ENCODE measurements around the gene KIAA0753.
"Not testable (repeated sequence)": the region's sequence is repeated elsewhere in the genome, so short reads cannot be mapped to it uniquely, and the experiment has no call there.

Gene KIAA0753

GRCh38 chr17:6669479-6670212, 29.1 kb upstream of the KIAA0753 start:
- DNase-seq (ENCODE audit: low read depth, low spot score): peak; percentile 96
- peak overlapping the region; percentile 96 for H3K27ac ChIP-seq

GRCh38 chr17:6668727-6669425, 28.4 kb upstream of the KIAA0753 start:
- DNase-seq (ENCODE audit: low read depth, low spot score): peak; percentile 39
- peak overlapping the region; percentile 96 for H3K27ac ChIP-seq

GRCh38 chr17:6668219-6668618, 27.7 kb upstream of the KIAA0753 start:
- H3K27ac ChIP-seq: peak overlapping the region; percentile 96

GRCh38 chr17:6667516-6667915, 27.0 kb upstream of the KIAA0753 start:
- H3K27ac ChIP-seq: peak overlapping the region; percentile 66
- no peak for DNase-seq (ENCODE audit: low read depth, low spot score)

More at GRCh38 chr17:6668219-6668618, 27.7 kb upstream of the KIAA0753 start:
- DNase-seq (ENCODE audit: low read depth, low spot score): no peak

GRCh38 chr17:6666557-6666956, 26.0 kb upstream of the KIAA0753 start:
- no peak for DNase-seq (ENCODE audit: low read depth, low spot score)
- peak overlapping the region; percentile 66 for H3K27ac ChIP-seq

- no peak for DNase-seq (ENCODE audit: low read depth, low spot score)
- peak overlapping the region; percentile 66 for H3K27ac ChIP-seq
These were observed 25.6 kb upstream of the KIAA0753 start for GRCh38 chr17:6666077-6666521.

GRCh38 chr17:6663200-6663599, 22.7 kb upstream of the KIAA0753 start:
- H3K27ac ChIP-seq; DNase-seq (ENCODE audit: low read depth, low spot score): not testable (repeated sequence)

GRCh38 chr17:6661464-6661848, 20.9 kb upstream of the KIAA0753 start:
- DNase-seq (ENCODE audit: low read depth, low spot score): no peak
- no peak overlapping the region for H3K27ac ChIP-seq

- DNase-seq (ENCODE audit: low read depth, low spot score): no peak
- H3K27ac ChIP-seq: no peak overlapping the region
These were observed 20.4 kb upstream of the KIAA0753 start for GRCh38 chr17:6660805-6661463.

- no peak for DNase-seq (ENCODE audit: low read depth, low spot score)
- no peak overlapping the region for H3K27ac ChIP-seq
These were observed 19.6 kb upstream of the KIAA0753 start for GRCh38 chr17:6660101-6660500.

- not testable (repeated sequence) for DNase-seq (ENCODE audit: low read depth, low spot score)
These were observed 17.9 kb upstream of the KIAA0753 start for GRCh38 chr17:6658411-6658810.

GRCh38 chr17:6657633-6658287, 17.2 kb upstream of the KIAA0753 start:
- no peak overlapping the region for H3K27ac ChIP-seq
- DNase-seq (ENCODE audit: low read depth, low spot score): no peak

More at GRCh38 chr17:6658411-6658810, 17.9 kb upstream of the KIAA0753 start:
- H3K27ac ChIP-seq: not testable (repeated sequence)

- H3K27ac ChIP-seq; DNase-seq (ENCODE audit: low read depth, low spot score): not testable (repeated sequence)
These were observed 16.5 kb upstream of the KIAA0753 start for GRCh38 chr17:6656797-6657632.

GRCh38 chr17:6655732-6656361, 15.3 kb upstream of the KIAA0753 start:
- peak overlapping the region; percentile 70 for H3K27ac ChIP-seq
- not testable (repeated sequence) for DNase-seq (ENCODE audit: low read depth, low spot score)

GRCh38 chr17:6654841-6655731, 14.6 kb upstream of the KIAA0753 start:
- H3K27ac ChIP-seq: peak overlapping the region; percentile 70
- peak; percentile 68 for DNase-seq (ENCODE audit: low read depth, low spot score)

GRCh38 chr17:6651919-6652452, 11.5 kb upstream of the KIAA0753 start:
- H3K27ac ChIP-seq: peak overlapping the region; percentile 83
- no peak for DNase-seq (ENCODE audit: low read depth, low spot score)

- peak; percentile 53 for DNase-seq (ENCODE audit: low read depth, low spot score)
- peak within 1 kb of the TSS; percentile 83 for H3K27ac ChIP-seq
These were observed 10.9 kb upstream of the KIAA0753 start, which contains the start of the genes C17orf100 and MED31 for GRCh38 chr17:6651354-6651918. TSS of gene C17orf100 (plus strand) at chr17:6651762. CDS start at chr17:6651914, 152 bp downstream. TSS of gene MED31 (minus strand) at chr17:6651605. CDS start at chr17:6651528, 77 bp downstream.

All from epithelial cell of prostate (primary cell).